ENCODE results near the gene DOCK3.
"Not testable (repeated sequence)": the region's sequence is repeated elsewhere in the genome, so short reads cannot be mapped to it uniquely, and the experiment has no call there.

The DOCK3 gene

DNA sequence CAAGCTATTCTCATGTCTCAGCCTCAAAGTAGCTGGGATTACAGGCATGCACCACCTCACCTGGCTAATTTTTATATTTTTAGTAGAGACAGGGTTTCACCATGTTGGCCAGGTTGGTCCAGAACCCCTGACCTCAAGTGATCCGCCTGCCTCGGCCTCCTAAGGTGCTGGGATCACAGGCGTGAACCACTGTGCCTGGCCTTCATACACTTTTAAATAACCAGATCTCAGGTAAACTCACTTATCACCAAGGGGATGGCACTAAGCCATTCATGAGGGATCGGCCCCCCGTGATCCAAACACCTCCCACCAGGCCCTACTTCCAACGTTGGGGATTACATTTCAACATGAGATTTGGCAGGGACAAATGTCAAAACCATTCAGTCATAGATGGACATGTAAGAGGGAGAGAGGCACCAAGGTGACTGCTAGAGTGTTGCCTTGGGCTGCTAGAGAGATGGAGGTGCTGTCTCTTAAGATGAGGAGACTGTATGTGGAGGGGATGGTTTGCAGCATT is 13.3 kb upstream of the DOCK3 start:
- no peak for TF ChIP-seq CTCF (IDR thresholded peaks at IDR 0.05; ENCODE audit: borderline replicate concordance, control extremely low read depth, extremely low read depth, insufficient read depth, missing control alignments)
- no peak for DNase-seq (ENCODE audit: low spot score)
- in situ Hi-C loops (cut with MboI; ENCODE audit: low sequenced_read_pairs, unreplicated experiment) = no loop called here

DNA sequence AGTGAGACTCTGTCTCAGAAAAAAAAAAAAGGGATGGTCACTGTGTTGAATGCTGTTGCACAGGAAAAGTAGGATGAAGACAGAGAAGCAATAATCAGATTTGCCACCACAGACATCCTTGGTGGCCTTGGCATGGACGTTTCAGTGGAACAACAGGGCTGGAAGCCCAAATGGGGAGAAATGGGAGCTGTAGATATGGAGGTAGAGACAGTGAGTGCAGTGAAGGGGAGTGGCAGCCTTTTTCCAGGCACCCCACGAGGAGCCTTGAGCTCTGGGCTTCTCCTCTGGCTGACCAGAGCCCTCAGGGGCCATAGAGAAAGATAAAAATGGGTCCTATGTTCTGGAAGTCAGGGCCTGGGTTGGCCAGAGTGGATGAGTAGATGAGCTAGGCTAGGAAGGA is 12.3 kb upstream of the DOCK3 start:
- DNase-seq (ENCODE audit: low spot score) = no peak
- in situ Hi-C loops (cut with MboI; ENCODE audit: low sequenced_read_pairs, unreplicated experiment) = no loop called here
- TF ChIP-seq CTCF (IDR thresholded peaks at IDR 0.05; ENCODE audit: borderline replicate concordance, control extremely low read depth, extremely low read depth, insufficient read depth, missing control alignments) = no peak

GRCh38 chr3:50665081-50665840 is 9.5 kb upstream of the DOCK3 start:
- no peak for DNase-seq (ENCODE audit: low spot score)
- TF ChIP-seq CTCF (IDR thresholded peaks at IDR 0.05; ENCODE audit: borderline replicate concordance, control extremely low read depth, extremely low read depth, insufficient read depth, missing control alignments) = no peak
- in situ Hi-C loops (cut with MboI; ENCODE audit: low sequenced_read_pairs, unreplicated experiment) = no loop called here

- DNase-seq (ENCODE audit: low spot score); in situ Hi-C loops (cut with MboI; ENCODE audit: low sequenced_read_pairs, unreplicated experiment): not testable (repeated sequence)
Measured at GRCh38 chr3:50665841-50666115, 8.9 kb upstream of the DOCK3 start.

- no peak for DNase-seq (ENCODE audit: low spot score)
- no peak for TF ChIP-seq CTCF (IDR thresholded peaks at IDR 0.05; ENCODE audit: borderline replicate concordance, control extremely low read depth, extremely low read depth, insufficient read depth, missing control alignments)
- in situ Hi-C loops (cut with MboI; ENCODE audit: low sequenced_read_pairs, unreplicated experiment) = no loop called here
Measured at GRCh38 chr3:50666837-50667236, 7.9 kb upstream of the DOCK3 start.

DNA sequence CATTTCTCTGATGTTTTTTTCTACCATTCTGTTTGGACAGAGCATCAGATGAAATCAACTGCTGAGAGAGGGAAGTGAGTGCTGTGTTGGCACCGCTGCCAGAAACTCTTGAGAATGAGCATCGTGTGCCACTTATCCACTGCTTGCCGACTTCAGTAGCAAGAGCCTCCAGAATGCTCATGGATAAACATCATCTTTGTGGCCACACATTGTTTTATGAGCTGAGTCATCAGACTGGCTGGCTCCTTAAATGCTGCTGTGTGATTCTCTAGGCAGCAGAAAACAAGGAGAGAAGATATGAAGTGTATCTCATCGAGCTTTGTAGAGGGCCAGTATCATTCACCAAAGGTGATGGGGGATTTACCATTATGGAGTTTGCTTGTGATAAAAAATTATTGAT is 3.4 kb upstream of the DOCK3 start:
- no peak for DNase-seq (ENCODE audit: low spot score)
- in situ Hi-C loops (cut with MboI; ENCODE audit: low sequenced_read_pairs, unreplicated experiment) = no loop called here
- TF ChIP-seq CTCF (IDR thresholded peaks at IDR 0.05; ENCODE audit: borderline replicate concordance, control extremely low read depth, extremely low read depth, insufficient read depth, missing control alignments) = no peak

GRCh38 chr3:50672656-50673055 is 2.1 kb upstream of the DOCK3 start:
- DNase-seq (ENCODE audit: low spot score) = no peak
- in situ Hi-C loops (cut with MboI; ENCODE audit: low sequenced_read_pairs, unreplicated experiment) = no loop called here
- no peak for TF ChIP-seq CTCF (IDR thresholded peaks at IDR 0.05; ENCODE audit: borderline replicate concordance, control extremely low read depth, extremely low read depth, insufficient read depth, missing control alignments)
